Gastroesophageal sphincter (tissue), 3 donors: ENCODE measurements around the gene FAM13C.

Source experiments
- POLR2A ChIP-seq, 2 donors: fragments of 450-650 bp; IDR thresholded peaks; one replicate each; pipeline ENCODE4 v1.6.1; 2017; ENCODE audit warnings: antibody characterized with exemption in 2 of 2, mild to moderate bottlenecking in 2 of 2, moderate library complexity in 1 of 2
- TF ChIP-seq, protein P1 (sequence below), 4 experiments: fragments of 200-600 bp in 2 of 4; fragments of 450-650 bp in 2 of 4; sonication (generic) in 1 of 4; IDR thresholded peaks; one replicate each; pipeline ENCODE4 v1.5.1; 2017 to 2019; ENCODE audit warnings: antibody characterized with exemption in 4 of 4, mild to moderate bottlenecking in 2 of 4, moderate library complexity in 2 of 4

DNA sequence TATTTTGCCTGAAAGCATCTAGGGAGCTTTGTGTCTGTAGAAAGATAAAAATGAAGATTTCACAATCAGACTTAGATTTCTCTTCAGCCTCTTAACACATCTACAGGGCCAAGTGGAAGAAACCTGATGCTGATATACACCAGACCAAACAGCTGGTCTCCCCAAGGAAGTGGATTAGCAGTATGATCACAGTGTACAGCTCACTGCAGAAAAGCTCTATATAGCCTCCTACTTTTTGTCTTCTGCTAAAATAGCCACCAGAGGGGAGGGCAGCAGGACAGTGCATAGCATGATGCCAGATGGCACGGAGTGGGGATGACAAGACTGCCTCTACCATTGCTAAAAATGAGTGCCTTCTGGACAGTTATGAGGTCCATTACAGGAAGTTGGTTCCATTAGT lies 16.0 kb downstream of the FAM13C start:
- TF ChIP-seq POLR2A (IDR thresholded peaks at IDR 0.05), result no peak
- TF ChIP-seq, protein P1, sequence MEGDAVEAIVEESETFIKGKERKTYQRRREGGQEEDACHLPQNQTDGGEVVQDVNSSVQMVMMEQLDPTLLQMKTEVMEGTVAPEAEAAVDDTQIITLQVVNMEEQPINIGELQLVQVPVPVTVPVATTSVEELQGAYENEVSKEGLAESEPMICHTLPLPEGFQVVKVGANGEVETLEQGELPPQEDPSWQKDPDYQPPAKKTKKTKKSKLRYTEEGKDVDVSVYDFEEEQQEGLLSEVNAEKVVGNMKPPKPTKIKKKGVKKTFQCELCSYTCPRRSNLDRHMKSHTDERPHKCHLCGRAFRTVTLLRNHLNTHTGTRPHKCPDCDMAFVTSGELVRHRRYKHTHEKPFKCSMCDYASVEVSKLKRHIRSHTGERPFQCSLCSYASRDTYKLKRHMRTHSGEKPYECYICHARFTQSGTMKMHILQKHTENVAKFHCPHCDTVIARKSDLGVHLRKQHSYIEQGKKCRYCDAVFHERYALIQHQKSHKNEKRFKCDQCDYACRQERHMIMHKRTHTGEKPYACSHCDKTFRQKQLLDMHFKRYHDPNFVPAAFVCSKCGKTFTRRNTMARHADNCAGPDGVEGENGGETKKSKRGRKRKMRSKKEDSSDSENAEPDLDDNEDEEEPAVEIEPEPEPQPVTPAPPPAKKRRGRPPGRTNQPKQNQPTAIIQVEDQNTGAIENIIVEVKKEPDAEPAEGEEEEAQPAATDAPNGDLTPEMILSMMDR (IDR thresholded peaks at IDR 0.05), result no peak
